HG03469 (cell line): Measurements from ENCODE around the gene CYTH3.
"Not testable (repeated sequence)": the region's sequence is repeated elsewhere in the genome, so short reads cannot be mapped to it uniquely, and the experiment has no call there.

Experiments used
- ATAC-seq: cut with Tn5 transposase; IDR thresholded peaks from one replicate; pipeline ENCODE4 v1.9.1; 2021; ENCODE audit warnings: mild to moderate bottlenecking, moderate library complexity, moderate number of reproducible peaks; ENCODE audit not compliant: unreplicated experiment

Gene CYTH3

DNA sequence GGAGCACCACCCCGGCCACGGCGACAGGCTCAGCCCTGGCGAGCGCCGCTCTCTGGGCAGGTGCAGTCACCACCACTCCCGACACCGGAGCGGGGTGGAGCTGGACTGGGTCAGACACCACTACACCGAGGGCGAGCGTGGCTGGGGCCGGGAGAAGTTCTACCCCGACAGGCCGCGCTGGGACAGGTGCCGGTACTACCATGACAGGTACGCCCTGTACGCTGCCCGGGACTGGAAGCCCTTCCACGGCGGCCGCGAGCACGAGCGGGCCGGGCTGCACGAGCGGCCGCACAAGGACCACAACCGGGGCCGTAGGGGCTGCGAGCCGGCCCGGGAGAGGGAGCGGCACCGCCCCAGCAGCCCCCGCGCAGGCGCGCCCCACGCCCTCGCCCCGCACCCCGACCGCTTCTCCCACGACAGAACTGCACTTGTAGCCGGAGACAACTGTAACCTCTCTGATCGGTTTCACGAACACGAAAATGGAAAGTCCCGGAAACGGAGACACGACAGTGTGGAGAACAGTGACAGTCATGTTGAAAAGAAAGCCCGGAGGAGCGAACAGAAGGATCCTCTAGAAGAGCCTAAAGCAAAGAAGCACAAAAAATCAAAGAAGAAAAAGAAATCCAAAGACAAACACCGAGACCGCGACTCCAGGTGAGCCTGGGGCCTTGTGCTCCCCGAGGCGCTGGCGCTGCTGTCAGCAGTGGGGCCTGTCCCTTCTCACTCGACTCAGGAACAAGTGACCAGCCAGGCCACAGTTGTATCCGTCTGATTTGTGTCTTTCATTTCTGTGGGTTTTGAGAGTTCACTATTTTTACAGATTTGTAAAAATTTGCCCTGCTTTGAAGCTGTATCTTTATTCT is 117.7 kb downstream of the CYTH3 start:
- ATAC-seq, result no peak

DNA sequence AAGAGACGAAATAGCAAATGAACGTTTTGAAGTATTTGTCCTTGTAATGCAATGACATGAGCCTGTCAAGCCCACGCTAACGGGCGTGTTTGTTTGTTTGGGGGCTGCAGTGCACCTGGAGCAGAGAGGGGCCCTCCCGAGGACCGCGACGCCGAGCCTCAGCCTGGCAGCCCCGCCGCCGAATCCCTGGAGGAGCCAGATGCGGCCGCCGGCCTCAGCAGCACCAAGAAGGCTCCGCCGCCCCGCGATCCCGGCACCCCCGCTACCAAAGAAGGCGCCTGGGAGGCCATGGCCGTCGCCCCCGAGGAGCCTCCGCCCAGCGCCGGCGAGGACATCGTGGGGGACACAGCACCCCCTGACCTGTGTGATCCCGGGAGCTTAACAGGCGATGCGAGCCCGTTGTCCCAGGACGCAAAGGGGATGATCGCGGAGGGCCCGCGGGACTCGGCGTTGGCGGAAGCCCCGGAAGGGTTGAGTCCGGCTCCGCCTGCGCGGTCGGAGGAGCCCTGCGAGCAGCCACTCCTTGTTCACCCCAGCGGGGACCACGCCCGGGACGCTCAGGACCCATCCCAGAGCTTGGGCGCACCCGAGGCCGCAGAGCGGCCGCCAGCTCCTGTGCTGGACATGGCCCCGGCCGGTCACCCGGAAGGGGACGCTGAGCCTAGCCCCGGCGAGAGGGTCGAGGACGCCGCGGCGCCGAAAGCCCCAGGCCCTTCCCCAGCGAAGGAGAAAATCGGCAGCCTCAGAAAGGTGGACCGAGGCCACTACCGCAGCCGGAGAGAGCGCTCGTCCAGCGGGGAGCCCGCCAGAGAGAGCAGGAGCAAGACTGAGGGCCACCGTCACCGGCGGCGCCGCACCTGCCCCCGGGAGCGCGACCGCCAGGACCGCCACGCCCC is 118.5 kb downstream of the CYTH3 start:
- no peak for ATAC-seq

DNA sequence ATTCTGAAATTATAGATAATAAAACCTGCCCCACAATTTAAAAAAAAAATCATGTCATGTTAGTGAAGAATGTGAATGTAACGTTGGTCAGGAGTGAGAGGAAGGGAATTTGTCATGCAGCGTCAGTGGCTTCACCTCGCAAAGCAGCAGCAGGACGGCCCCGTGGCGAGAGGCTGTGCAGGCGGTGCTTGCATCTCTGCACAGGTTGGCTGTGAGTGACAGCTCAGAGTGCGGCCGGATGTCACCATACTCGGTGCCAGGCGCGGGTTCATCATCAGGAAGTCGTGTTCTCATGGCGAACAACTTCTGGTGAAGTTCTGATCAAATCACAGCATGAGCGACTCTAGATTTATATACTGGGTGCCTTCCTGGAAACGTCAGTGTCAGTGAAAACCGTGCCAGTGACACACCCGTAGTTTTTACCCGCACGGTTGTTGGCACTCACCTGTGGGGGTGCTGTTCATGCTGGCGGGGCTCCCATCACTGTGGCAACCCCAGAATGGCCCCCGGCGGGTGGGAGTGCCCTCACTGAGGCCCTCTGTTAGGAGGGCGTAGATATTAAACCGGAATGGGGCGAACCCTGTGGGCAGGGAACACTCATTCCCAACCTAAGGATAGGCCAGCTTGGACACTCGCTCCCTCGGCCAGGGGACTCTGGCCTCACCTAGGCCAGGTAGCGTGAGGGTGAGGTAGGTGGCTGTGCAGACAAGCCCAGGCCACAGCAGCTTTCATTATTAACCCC is 120.3 kb downstream of the CYTH3 start:
- ATAC-seq, result no peak

DNA sequence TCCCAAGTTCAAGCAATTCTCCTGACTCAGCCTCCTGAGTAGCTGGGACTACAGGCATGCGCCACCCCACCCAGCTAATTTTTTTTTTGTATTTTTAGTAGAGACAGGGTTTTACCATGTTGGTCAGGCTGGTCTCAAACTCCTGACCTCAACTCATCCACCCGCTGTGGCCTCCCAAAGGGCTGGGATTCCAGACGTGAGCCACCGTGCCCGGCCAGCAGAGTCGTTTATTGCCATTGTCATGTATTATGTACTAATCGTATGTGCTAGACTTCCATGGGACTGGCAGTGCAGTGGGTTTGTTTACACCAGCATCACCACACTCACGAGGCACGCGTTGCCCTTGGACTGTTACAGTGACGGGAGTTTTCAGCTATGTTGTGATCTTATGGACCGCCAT is 120.9 kb downstream of the CYTH3 start:
- ATAC-seq, result not testable (repeated sequence)

DNA sequence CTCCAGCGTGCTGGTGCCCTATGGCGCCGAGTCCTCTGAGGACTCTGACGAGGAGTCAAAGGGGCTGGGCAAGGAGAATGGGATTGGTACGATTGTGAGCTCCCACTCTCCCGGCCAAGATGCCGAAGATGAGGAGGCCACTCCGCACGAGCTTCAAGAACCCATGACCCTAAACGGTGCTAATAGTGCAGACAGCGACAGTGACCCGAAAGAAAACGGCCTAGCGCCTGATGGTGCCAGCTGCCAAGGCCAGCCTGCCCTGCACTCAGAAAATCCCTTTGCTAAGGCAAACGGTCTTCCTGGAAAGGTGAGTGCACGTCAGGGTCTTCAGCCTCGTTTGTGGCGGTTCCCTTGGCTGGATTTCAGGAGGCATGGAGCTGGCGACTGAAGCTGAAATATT is 122.4 kb downstream of the CYTH3 start:
- ATAC-seq, result no peak

DNA sequence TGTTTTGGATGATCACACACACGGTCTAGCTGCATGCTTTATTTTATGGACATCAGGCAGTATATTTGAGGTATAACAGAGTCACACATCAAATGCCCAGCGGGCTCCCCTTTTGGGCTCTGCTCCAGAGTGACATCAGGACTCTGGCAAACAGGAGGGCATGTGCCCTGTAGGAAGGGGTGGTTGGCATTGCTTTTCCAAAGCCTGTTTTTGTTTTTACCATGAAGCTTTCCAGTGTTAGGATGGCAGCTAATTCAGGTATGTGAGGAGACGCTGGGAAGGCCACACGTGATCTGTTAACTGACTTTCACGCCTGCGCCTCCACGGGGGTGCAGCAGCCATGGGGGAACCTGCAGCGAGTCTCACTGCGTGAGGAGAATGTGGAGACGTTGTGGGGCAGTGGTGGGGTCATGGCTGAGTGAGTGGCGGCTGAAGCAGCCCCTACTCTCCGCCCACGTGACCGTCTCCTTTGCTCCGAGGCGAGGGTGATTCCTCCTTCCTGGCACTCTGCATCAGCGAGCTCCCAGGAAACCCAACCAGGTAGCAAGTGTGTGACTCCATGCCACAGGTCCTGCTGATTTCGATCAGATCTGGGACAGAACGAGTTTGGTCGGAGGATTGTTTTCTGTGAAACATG is 123.6 kb downstream of the CYTH3 start:
- ATAC-seq, result no peak

DNA sequence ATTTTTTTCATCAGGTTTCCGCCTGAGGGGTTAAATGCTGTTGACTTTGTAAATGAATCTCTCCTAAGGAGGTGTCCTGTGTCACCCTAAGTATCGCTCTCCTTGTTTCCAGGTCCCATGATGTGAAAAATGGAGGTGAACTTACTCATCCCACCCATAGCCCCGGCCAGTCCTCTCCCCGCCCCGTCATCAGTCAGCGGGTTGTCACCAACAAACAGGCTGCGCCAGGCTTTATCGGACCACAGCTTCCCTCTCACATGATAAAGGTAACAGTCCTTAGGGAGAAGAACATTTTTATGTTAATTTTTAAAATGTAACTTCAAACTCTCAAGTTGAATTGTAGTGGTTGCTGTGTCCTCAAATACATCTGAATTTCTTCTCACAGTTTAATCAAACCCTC is 124.8 kb downstream of the CYTH3 start:
- no peak for ATAC-seq

DNA sequence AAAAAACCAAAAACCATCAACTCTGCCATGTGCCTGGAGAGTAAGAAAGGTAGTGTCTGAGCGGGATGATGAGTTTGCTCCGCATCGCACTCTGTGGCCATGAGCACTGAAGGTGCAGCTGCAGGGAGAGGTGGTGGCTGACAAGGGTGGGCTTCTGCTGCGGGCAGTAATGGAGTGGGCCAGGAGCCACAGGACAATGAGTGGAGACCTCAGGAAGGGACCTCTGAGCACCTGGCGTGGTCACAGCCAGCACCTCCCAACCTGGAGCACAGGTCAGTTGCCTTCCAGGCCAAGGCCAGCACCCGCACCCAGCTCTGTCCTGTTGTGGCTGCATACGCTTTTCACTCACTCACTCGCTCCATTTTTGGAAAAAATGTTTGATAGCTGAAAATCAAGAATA is 125.8 kb downstream of the CYTH3 start:
- ATAC-seq, result no peak

DNA sequence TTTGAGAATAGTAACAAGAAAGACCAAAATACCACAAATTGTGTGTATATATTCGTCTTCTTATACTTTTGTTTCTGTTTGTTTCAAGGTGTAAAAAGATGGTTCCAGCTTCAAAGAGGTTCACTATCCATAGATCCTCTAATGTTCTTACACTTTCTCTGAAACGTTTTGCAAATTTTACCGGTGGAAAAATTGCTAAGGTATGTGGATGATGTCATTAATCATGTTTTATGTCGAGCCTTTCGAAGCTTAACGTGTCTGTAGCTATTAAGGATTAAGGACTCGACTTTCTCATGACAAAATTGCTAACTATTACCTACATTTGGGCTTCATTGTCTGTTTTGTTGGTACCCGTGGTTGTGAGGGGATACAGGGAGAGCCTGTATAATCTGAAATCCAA is 128.4 kb downstream of the CYTH3 start:
- ATAC-seq, result no peak

DNA sequence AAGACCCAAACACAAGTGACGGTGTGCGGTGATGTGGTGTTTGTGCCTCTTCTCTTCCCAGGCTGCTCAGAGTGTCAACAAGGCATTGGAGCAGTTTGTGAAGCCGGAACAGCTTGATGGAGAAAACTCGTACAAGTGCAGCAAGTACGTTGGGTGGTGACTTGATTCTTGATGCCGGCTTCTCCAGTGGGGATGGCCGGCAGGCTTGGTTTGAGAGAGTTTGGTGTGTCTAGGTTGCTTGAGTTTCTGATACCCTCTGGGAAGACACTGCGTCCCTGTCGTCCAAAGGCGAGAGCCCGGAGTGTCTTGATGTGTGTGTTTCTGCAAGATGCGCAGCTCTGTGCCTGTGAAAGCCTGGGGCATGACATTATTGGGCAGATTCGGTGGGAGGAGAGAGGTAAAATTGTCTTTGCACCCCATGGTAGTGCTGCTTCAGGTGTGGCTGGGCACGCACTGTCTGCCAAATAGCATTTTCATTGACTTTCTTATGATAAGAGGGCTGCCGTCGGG is 129.5 kb downstream of the CYTH3 start:
- no peak for ATAC-seq

DNA sequence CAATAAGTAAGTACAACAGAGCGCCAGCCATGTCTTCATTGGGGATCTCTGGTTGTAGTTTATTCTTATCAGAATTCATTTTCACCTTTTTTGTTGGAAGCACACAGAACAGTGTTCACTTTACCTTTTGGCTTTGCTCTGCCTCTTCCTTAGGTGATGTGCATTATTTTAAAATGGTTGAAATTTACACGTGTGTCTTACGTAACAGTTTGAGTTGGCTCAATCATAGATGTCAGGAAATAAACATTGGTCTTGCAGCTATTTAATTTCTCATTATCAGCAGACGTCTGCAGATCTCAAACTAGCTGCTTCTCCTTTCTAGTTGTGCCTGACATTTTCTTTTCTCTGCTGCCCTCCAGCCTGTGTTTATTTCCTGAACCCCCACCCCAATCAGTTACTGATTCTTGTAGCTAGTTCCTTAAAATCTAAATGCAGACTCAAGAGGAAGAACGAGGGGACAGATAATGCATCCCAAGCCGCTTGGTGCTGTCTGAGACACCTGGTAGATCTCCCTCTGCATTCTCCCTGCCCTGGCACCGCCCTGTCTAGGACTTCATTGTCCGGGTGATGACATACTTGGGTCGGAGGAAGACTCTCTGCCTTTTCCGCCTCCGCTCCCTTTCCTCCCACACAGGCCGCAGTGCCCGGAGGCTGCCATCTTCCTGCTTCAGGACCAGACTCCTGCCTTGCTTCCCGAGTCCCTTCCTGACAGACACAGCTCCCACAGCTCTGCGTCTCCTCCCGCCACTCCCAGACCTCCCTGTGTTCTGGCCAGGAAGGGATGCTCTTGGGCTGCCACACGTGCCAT is 133.0 kb downstream of the CYTH3 start:
- ATAC-seq, result no peak

DNA sequence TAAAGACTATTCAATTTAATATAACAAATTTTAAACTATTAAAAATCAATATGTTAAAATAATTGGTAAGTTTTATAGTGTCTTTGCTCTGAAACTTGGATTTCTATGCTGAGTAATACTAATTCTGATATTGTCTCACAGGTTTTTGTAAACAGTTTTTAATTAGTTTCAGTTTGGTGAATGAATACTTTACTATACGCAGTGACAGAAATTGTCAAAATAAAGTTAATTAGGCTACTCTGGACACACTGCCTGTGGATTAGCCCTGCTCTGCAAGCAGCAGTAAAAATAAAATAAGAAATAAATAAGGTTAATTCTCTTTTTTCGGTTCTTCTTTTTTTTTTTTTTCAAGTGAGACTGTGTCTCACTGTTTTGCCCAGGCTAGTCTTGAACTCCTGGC is 135.9 kb downstream of the CYTH3 start:
- no peak for ATAC-seq

DNA sequence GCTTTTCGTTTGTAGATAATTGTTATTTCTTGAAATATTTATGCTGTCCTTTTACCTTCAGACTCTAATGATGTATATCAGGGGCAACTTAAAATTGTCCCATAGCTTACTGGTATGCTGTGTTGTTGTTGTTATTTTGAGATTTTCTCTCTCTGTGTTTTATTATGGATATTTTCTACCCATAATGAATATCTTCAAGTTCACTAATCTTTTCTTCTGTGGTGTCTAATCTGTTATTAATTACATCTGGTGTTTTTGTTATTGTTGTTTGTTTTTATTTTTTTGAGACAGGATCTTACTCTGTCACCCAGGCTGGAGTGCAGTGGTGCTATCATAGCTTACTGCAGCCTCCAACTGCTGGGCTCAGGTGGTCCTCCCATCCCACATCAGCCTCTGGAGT is 139.2 kb downstream of the CYTH3 start:
- ATAC-seq, result no peak

DNA sequence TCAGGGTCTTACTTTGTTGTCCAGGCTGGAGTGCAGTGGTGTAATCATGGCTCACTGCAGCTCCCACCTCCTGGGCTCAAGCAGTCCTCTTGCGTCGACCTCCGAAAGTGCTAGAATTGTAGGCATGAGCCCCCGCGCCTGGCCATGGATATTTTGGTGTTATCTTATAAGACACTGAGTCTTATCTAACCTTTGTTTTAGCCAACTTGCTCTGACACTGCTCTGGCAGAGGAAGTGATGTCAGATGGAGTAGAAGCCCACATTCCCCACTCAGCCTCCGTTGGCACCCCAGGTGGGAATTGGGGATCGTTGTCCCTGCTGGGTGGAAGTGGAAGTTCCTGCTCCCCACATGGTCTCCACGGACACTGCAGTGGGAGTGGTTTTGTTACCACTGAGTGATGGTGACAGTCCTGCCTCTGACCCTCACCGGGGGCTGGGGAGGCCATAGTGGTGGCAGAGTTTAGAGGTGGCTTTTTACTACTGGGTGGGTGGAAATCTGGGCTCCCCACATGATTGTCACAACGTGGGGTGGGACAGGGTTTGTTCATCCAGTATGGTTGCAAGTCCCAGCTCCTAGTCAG is 142.3 kb downstream of the CYTH3 start:
- ATAC-seq, result no peak

DNA sequence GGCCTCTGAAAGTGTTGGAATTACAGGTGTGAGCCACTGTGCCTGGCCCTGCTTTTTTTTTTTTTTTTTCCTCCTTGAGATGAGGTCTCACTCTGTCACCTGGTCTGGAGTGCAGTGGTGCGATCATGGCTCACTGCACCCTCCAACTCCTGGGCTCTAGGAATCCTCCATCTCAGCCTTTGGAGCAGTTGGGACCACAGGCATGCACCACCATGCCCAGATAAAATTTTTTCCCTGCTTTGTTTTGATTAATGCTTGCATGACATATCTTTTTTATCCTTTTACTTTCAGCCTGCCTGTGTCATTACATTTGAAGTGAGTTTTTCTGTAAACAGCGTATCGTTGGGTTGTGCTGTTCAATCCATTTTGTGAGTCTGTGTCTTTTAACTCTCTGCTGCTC is 144.2 kb downstream of the CYTH3 start:
- no peak for ATAC-seq

DNA sequence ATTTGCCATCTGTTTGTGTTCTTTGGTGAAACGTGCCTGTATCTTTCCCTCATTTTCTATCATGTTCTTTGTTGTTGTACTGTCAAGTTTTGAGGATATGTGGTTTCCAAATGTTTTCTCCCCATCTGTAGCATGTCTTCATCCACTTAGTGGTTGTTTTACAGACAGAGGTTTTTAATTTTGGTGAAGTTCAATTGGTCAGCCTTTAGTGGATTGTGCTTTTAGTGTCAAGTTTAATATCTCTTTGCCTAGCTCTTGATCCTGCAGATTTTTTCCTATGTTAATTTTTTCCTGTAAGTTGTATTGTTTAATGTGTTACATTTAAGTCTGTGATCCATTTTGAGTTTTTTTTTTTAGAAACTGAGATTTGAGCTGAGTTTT is 145.3 kb downstream of the CYTH3 start:
- no peak for ATAC-seq

DNA sequence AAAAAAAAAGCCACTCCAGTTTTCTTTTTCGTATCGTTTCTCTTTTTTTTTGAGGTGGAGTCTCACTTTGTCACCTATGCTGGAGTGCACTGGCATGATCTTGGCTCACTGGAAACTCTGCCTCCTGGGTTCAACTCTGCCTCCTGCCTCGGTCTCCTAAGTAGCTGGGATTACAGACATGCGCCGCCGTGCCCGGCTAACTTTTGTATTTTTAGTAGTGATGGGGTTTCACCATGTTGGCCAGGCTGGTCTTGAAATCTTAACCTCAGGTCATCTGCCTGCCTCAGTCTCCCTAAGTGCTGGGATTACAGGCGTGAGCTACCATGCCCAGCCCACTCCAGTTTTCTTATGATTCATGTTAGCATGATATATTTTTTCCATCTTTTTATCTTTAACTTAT is 148.6 kb downstream of the CYTH3 start:
- ATAC-seq, result no peak

DNA sequence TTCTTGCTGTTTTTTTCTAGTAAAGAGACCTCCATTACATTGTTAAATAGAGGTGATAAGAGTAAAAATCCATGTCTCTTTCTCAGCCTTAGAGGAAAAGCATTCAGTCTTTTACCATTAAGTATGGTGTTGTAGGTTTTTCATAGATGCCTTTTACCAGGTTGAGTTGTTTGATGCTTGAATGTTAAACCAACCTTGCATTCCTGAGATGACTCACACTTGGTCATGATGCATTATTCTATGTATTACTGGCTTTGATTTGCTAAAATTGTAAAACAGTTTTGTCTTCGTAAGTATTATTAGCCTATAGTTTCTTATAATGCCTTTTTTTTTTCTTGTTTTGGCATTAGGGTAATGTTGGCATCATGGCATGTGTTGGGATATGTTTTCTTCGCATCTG is 151.3 kb downstream of the CYTH3 start:
- no peak for ATAC-seq

DNA sequence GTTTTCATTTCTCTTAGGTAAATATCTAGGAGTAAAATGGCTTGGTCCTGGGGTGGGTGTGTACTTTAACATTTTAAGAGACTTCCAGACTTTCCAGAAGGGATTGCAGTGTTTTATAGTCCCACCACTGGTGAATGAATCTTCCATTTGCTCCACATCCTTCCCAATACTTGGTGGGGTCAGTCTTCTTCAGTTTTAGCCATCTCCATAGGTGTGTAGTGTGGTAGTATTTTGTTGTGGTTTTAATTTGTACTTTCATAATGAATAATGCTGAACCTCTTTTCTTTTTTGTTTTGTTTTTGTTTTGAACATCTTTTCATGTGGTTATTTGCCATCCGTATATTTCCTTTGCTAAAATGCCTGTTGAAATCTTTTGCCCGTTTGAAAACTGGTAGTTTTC is 154.9 kb downstream of the CYTH3 start:
- ATAC-seq, result no peak

DNA sequence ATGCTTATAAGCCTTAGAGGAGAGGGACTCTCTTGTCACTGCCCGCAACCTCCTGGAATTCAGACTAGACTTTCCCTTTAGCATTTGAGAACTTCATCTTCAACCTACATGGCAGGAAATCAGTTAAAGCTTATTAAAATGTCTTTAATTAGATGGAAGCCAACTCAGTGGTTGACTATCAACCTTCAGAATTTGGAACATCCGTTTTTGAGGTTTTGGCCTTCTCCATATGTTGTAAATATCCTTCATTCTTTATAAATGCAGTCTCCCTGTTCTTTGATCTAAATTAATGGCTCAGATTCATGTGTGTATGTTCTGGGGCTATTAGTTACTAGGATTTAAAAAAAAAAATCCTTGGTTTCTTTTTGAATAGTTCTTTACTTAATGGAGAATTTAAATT is 156.2 kb downstream of the CYTH3 start:
- ATAC-seq, result no peak
